IMR-90 (cell line): ENCODE results near the gene TBC1D9. TPM values are rescaled to one million over a fixed set of nuclear protein-coding genes. Genes with fewer than 3 reads are reported as not detected.

Experiments
- ATAC-seq: fragments of 200-7000 bp; cut with Tn5 transposase; 2 replicates; pipeline ENCODE4 v1.9.1; 2020; ENCODE audit warnings: low read depth, mild to moderate bottlenecking, moderate library complexity
- BruUV-seq: library from RNA; stranded (reverse); fragments of 400-500 nt; replicated peaks from 2 replicates; lab custom pipeline; 2021; lab: Mats Ljungman, UMichigan
- CTCF ChIA-PET: fragments of 300-600 bp; formaldehyde crosslinking; extraction: SDS; loops from one replicate; lab custom pipeline; 2021; ENCODE audit warnings: antibody characterized with exemption; lab: Yijun Ruan, JAX
- POLR2A ChIA-PET: fragments of 300-600 bp; sonication (Branson Sonifier 250); formaldehyde crosslinking; loops from one replicate; lab custom pipeline; 2022; ENCODE audit warnings: antibody characterized with exemption; ENCODE audit not compliant: unreplicated experiment; lab: Charles Lee
- DNase-seq: peaks from one replicate; pipeline ENCODE4 v3.0.0; 2013
- H2AFZ ChIP-seq: replicated peaks from 2 replicates; pipeline ENCODE3; 2013; ENCODE audit warnings: low read length, mild to moderate bottlenecking; ENCODE audit not compliant: poor library complexity
- H2AK5ac ChIP-seq: 2 replicates; pipeline ENCODE4 v1.6.1; 2013; ENCODE audit warnings: low read depth, low read length, inconsistent platforms
- H2AK9ac ChIP-seq: replicated peaks from 2 replicates; pipeline ENCODE3; 2013; ENCODE audit warnings: mild to moderate bottlenecking, low read depth, low read length, moderate library complexity; ENCODE audit not compliant: poor library complexity
- H2BK120ac ChIP-seq: 2 replicates; pipeline ENCODE4 v1.6.1; 2013; ENCODE audit warnings: low read depth, low read length, inconsistent platforms
- H2BK15ac ChIP-seq: 3 replicates; pipeline ENCODE4 v1.6.1; 2013; ENCODE audit warnings: low read depth, low read length, inconsistent platforms
- H2BK20ac ChIP-seq: 2 replicates; pipeline ENCODE4 v1.6.1; 2013; ENCODE audit warnings: low read depth, mild to moderate bottlenecking, inconsistent platforms, low read length, moderate library complexity
- H2BK5ac ChIP-seq: 2 replicates; pipeline ENCODE4 v1.6.1; 2013; ENCODE audit warnings: mild to moderate bottlenecking, low read depth, low read length, inconsistent platforms; ENCODE audit not compliant: poor library complexity, severe bottlenecking
- H3K14ac ChIP-seq: replicated peaks from 2 replicates; pipeline ENCODE4 v1.6.1; 2013; ENCODE audit warnings: low read depth, low read length, inconsistent platforms
- H3K18ac ChIP-seq: 2 replicates; pipeline ENCODE4 v1.6.1; 2013; ENCODE audit warnings: low read depth, low read length, control low read depth
- H3K23ac ChIP-seq: 2 replicates; pipeline ENCODE4 v1.6.1; 2013; ENCODE audit warnings: low read depth, low read length, inconsistent platforms
- H3K27ac ChIP-seq: 2 replicates; pipeline ENCODE4 v1.5.1; 2013; ENCODE audit warnings: mild to moderate bottlenecking, control low read depth, low read length; ENCODE audit not compliant: insufficient read depth
- H3K27me3 ChIP-seq: 2 replicates; pipeline ENCODE4 v1.6.1; 2013; ENCODE audit warnings: low read length; ENCODE audit not compliant: control insufficient read depth, insufficient read depth
- H3K36me3 ChIP-seq: 2 replicates; pipeline ENCODE4 v1.6.1; 2013; ENCODE audit warnings: low read length, mixed read lengths; ENCODE audit not compliant: control insufficient read depth, insufficient read depth
- H3K4ac ChIP-seq: 2 replicates; pipeline ENCODE4 v1.6.1; 2013; ENCODE audit warnings: low read depth, low read length, inconsistent platforms
- H3K4me1 ChIP-seq: 2 replicates; pipeline ENCODE4 v1.6.1; 2013; ENCODE audit warnings: low read length, mixed read lengths; ENCODE audit not compliant: control insufficient read depth, insufficient read depth
- H3K4me2 ChIP-seq: 2 replicates; pipeline ENCODE4 v1.6.1; 2013; ENCODE audit warnings: low read depth, mild to moderate bottlenecking, control low read depth, low read length, moderate library complexity
- H3K4me3 ChIP-seq: 2 replicates; pipeline ENCODE4 v1.5.1; 2013; ENCODE audit warnings: low read depth, mild to moderate bottlenecking, control low read depth, low read length, moderate library complexity; ENCODE audit not compliant: insufficient read depth
- H3K56ac ChIP-seq: 2 replicates; pipeline ENCODE4 v1.6.1; 2013; ENCODE audit warnings: low read length, inconsistent platforms; ENCODE audit not compliant: insufficient read depth; ENCODE audit errors: extremely low read depth
- H3K79me1 ChIP-seq, 2 experiments: 2 replicates each; pipeline ENCODE4 v1.6.1; 2013; ENCODE audit warnings: low read length in 2 of 2, inconsistent platforms in 1 of 2, low read depth in 1 of 2
- H3K9ac ChIP-seq: 2 replicates; pipeline ENCODE4 v1.6.1; 2013; ENCODE audit warnings: low read depth, low read length, control low read depth
- H3K9me1 ChIP-seq: 2 replicates; pipeline ENCODE4 v1.6.1; 2013; ENCODE audit warnings: low read length, inconsistent platforms; ENCODE audit not compliant: insufficient read depth
- H3K9me3 ChIP-seq: 2 replicates; pipeline ENCODE4 v1.6.1; 2013; ENCODE audit warnings: low read length; ENCODE audit not compliant: control insufficient read depth, insufficient read depth
- H4K20me1 ChIP-seq: 2 replicates; pipeline ENCODE4 v1.6.1; 2013; ENCODE audit warnings: low read length, inconsistent platforms; ENCODE audit not compliant: insufficient read depth
- H4K5ac ChIP-seq: 2 replicates; pipeline ENCODE4 v1.6.1; 2013; ENCODE audit warnings: mild to moderate bottlenecking, low read depth, low read length, control low read depth
- H4K8ac ChIP-seq, 2 experiments: 2 replicates each; pipeline ENCODE4 v1.6.1; 2013; ENCODE audit warnings: low read depth in 2 of 2, low read length in 2 of 2, control low read depth in 1 of 2, inconsistent platforms in 1 of 2
- H4K91ac ChIP-seq: 2 replicates; pipeline ENCODE4 v1.6.1; 2013; ENCODE audit warnings: low read depth, low read length, inconsistent platforms; ENCODE audit not compliant: insufficient read depth
- BHLHE40 ChIP-seq: fragments of 150-350 bp; IDR thresholded peaks from 2 replicates; pipeline ENCODE4 v1.6.1; 2016; ENCODE audit warnings: mild to moderate bottlenecking, low read depth, low read length
- CEBPB ChIP-seq: IDR thresholded peaks from 2 replicates; pipeline ENCODE4 v1.6.1; 2012; ENCODE audit warnings: low read depth, low read length, improper control_type of control experiment
- CHD1 ChIP-seq: IDR thresholded peaks from 2 replicates; pipeline ENCODE4 v1.6.1; 2012; ENCODE audit warnings: low read depth, low read length, improper control_type of control experiment
- FOS ChIP-seq: fragments of 150-350 bp; IDR thresholded peaks from 2 replicates; pipeline ENCODE4 v1.6.1; 2016; ENCODE audit warnings: low read depth, low read length
- MAFK ChIP-seq: IDR thresholded peaks from 2 replicates; pipeline ENCODE4 v1.6.1; 2012; ENCODE audit warnings: low read depth, low read length, improper control_type of control experiment
- MAZ ChIP-seq: IDR thresholded peaks from 2 replicates; pipeline ENCODE4 v1.6.1; 2012; ENCODE audit warnings: low read depth, mild to moderate bottlenecking, low read length, improper control_type of control experiment, moderate library complexity, borderline replicate concordance
- MXI1 ChIP-seq: IDR thresholded peaks from 2 replicates; pipeline ENCODE4 v1.6.1; 2012; ENCODE audit warnings: low read depth, mild to moderate bottlenecking, low read length, moderate library complexity, borderline replicate concordance
- NFE2L2 ChIP-seq: fragments of 150-350 bp; IDR thresholded peaks from 2 replicates; pipeline ENCODE4 v1.6.1; 2016; ENCODE audit warnings: low read depth, mild to moderate bottlenecking, low read length
- POLR2A ChIP-seq: IDR thresholded peaks from 2 replicates; pipeline ENCODE4 v1.6.1; 2012; ENCODE audit warnings: mild to moderate bottlenecking, low read depth, low read length
- RAD21 ChIP-seq: IDR thresholded peaks from 2 replicates; pipeline ENCODE4 v1.6.1; 2012; ENCODE audit warnings: low read length, improper control_type of control experiment
- RCOR1 ChIP-seq: IDR thresholded peaks from 2 replicates; pipeline ENCODE4 v1.6.1; 2012; ENCODE audit warnings: mild to moderate bottlenecking, low read length, improper control_type of control experiment; ENCODE audit not compliant: insufficient replicate concordance
- RFX5 ChIP-seq: IDR thresholded peaks from 2 replicates; pipeline ENCODE4 v1.8.0; 2012; ENCODE audit warnings: low read depth, mild to moderate bottlenecking, low read length, moderate library complexity
- SMC3 ChIP-seq: fragments of 150-350 bp; IDR thresholded peaks from 2 replicates; pipeline ENCODE4 v1.6.1; 2016; ENCODE audit warnings: low read depth, mild to moderate bottlenecking, antibody characterized with exemption, low read length, moderate library complexity
- WGBS, 2 experiments: methylation state at CpG; one replicate each; pipeline versions ENCODE4 v1.1.5 to v1.1.7; 2013; ENCODE audit warnings: missing lambda C conversion rate in 2 of 2; ENCODE audit not compliant: insufficient read length in 1 of 2; ENCODE audit errors: extremely low coverage in 2 of 2; 5-methylcytosine and 5-hydroxymethylcytosine counted together
- dilution Hi-C: fragments of 300-500 bp; cut with HindIII; formaldehyde crosslinking; loops from one replicate; pipeline ENCODE4 v1.14.3; 2018; ENCODE audit warnings: low sequenced_read_pairs; ENCODE audit not compliant: unreplicated experiment
- in situ Hi-C: fragments of 300-500 bp; cut with MboI; formaldehyde crosslinking; loops from 3 replicates; pipeline ENCODE4 v1.14.3; 2019; ENCODE audit warnings: low sequenced_read_pairs, inconsistent platforms, mixed read lengths
- intact Hi-C: fragments of 100-400 bp; cut with micrococcal nuclease; formaldehyde crosslinking; loops from 2 replicates; pipeline ENCODE4 v1.10.0; 2022
- polyA plus RNA-seq, 3 experiments: library from polyadenylated mRNA; depleted of rRNA; stranded (reverse); fragments of >200 nt; gene quantifications; 2 replicates each; pipeline ENCODE4 v1.2.3, GENCODE V29; 2012; ENCODE audit warnings: low replicate concordance in 1 of 3
- total RNA-seq: library from RNA; depleted of rRNA; stranded (reverse); fragments of >200 nt; gene quantifications from 2 replicates; pipeline ENCODE4 v1.2.3, GENCODE V29; 2012
- TF ChIP-seq, protein P1 (sequence below): fragments of 150-350 bp; IDR thresholded peaks from 2 replicates; pipeline ENCODE4 v1.6.1; 2016; ENCODE audit warnings: low read depth, mild to moderate bottlenecking, low read length, moderate library complexity, borderline replicate concordance
- TF ChIP-seq, protein P2 (sequence below): conservative IDR thresholded peaks from 2 replicates; pipeline ENCODE4 v1.5.1; 2012; ENCODE audit warnings: mild to moderate bottlenecking, low read depth, low read length, improper control_type of control experiment
- TF ChIP-seq, protein P3 (sequence below): fragments of 150-350 bp; IDR thresholded peaks from 2 replicates; pipeline ENCODE4 v1.6.1; 2017; ENCODE audit warnings: mild to moderate bottlenecking, antibody characterized with exemption, low read length, low read depth

The TBC1D9 gene
- total and polyA plus RNA-seq, 2 of the 4 experiments (the other 2 are of a cell fraction), result 11.7 to 15.2 TPM

DNA sequence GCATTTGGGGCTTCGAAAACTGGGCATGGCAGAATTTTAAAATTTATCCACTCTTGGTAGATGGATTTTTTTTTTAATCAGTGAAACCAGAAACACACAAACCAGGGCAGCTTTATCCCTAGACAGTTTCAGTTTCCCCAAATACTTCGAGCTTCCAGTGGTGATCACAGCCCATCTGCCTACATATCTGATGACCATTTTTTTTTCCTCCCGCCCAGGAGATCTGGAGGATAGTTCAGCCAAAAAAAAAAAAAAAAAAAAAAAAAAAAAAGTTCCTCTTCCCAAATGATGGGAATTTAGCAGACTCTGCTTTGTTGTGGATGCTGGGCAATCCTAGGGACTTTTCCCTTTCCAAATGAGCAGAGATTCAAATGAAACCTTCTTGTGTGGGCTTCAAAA lies 1.0 kb upstream of the TBC1D9 start:
- ATAC-seq (no peak), DNase-seq (no peak)
- CTCF ChIA-PET, result interaction anchor here (0.6 to 0.7 kb wide), 2 partner anchors 12 to 1832 kb away, joined by 3 read pairs; no protein-coding TSS in a partner anchor
- TF ChIP-seq BHLHE40 (no peak), MAFK (no peak), FOS (no peak), RFX5 (no peak), MXI1 (no peak), CHD1 (no peak), SMC3 (no peak), RAD21 (no peak), MAZ (no peak), RCOR1 (no peak), POLR2A (no peak), CEBPB (no peak), NFE2L2 (no peak)
- TF ChIP-seq, protein P1, sequence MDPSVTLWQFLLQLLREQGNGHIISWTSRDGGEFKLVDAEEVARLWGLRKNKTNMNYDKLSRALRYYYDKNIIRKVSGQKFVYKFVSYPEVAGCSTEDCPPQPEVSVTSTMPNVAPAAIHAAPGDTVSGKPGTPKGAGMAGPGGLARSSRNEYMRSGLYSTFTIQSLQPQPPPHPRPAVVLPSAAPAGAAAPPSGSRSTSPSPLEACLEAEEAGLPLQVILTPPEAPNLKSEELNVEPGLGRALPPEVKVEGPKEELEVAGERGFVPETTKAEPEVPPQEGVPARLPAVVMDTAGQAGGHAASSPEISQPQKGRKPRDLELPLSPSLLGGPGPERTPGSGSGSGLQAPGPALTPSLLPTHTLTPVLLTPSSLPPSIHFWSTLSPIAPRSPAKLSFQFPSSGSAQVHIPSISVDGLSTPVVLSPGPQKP, result no peak
- TF ChIP-seq, protein P2, sequence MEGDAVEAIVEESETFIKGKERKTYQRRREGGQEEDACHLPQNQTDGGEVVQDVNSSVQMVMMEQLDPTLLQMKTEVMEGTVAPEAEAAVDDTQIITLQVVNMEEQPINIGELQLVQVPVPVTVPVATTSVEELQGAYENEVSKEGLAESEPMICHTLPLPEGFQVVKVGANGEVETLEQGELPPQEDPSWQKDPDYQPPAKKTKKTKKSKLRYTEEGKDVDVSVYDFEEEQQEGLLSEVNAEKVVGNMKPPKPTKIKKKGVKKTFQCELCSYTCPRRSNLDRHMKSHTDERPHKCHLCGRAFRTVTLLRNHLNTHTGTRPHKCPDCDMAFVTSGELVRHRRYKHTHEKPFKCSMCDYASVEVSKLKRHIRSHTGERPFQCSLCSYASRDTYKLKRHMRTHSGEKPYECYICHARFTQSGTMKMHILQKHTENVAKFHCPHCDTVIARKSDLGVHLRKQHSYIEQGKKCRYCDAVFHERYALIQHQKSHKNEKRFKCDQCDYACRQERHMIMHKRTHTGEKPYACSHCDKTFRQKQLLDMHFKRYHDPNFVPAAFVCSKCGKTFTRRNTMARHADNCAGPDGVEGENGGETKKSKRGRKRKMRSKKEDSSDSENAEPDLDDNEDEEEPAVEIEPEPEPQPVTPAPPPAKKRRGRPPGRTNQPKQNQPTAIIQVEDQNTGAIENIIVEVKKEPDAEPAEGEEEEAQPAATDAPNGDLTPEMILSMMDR, result no peak
- TF ChIP-seq, protein P3, sequence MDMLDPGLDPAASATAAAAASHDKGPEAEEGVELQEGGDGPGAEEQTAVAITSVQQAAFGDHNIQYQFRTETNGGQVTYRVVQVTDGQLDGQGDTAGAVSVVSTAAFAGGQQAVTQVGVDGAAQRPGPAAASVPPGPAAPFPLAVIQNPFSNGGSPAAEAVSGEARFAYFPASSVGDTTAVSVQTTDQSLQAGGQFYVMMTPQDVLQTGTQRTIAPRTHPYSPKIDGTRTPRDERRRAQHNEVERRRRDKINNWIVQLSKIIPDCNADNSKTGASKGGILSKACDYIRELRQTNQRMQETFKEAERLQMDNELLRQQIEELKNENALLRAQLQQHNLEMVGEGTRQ, result no peak
- no peak overlapping the region for H3K56ac ChIP-seq
- dilution Hi-C loops (no loop called here), intact Hi-C loops (loop anchor here (5.0 kb wide), 5 partner anchors 65 to 235 kb away; partner anchors contain the start of gene ELMOD2), in situ Hi-C loops (no loop called here)
- no peak overlapping the region for H2BK15ac ChIP-seq
- no TSS peak for BruUV-seq
- no peak overlapping the region for H2AK9ac ChIP-seq
- peaks cover 0 to 5% of the 10 kb centered on the region in 2 experiments; a peak in 1 of 4 replicates for H3K79me1 ChIP-seq
- peak overlapping the region; percentile 97 for H2AFZ ChIP-seq
- no peak overlapping the region for H2AK5ac ChIP-seq
- H2BK120ac ChIP-seq, result no peak overlapping the region
- no peak overlapping the region for H3K27ac ChIP-seq
- no peaks in the 10 kb centered on the region for H3K36me3 ChIP-seq
- H3K23ac ChIP-seq, result 0 out of 2 replicates have a peak overlapping the region, but pooled peaks have one; percentile 36
- WGBS, 2 experiments, result no CpG with 5 or more reads among the region's 3 CpGs
- POLR2A ChIA-PET, result interaction anchor here (0.9 kb wide), 1 partner anchor 20 kb away, joined by 3 read pairs; no protein-coding TSS in a partner anchor
- H3K9me1 ChIP-seq, result no peaks in the 10 kb centered on the region; the same call in 1 of the 2 replicates
- no peak overlapping the region for H3K4ac ChIP-seq
- H3K9ac ChIP-seq, result no peak overlapping the region
- peak overlapping the region; percentile 79 for H3K4me2 ChIP-seq
- H2BK5ac ChIP-seq, result no peak overlapping the region
- peaks cover 2% of the 10 kb centered on the region; the same call in 1 of the 2 replicates for H3K27me3 ChIP-seq
- no peak overlapping the region for H4K5ac ChIP-seq
- no peak overlapping the region for H3K14ac ChIP-seq
- H4K91ac ChIP-seq, result no peak overlapping the region
- H3K4me3 ChIP-seq, result peak overlapping the region; percentile 89; the same call in 1 of the 2 replicates
- no peak overlapping the region; a peak in 1 of 4 replicates for H4K8ac ChIP-seq
- H4K20me1 ChIP-seq, result no peaks in the 10 kb centered on the region
- no peaks in the 10 kb centered on the region for H3K4me1 ChIP-seq
- no peaks in the 10 kb centered on the region for H3K9me3 ChIP-seq
- no peak overlapping the region for H3K18ac ChIP-seq
- no peak overlapping the region for H2BK20ac ChIP-seq
